ENCODE results near the gene B3GNT3.

B3GNT3 gene

GRCh38 chr19:17794731-17795494, at the start of gene B3GNT3:
B3GNT3 (plus strand) TSS chr19:17795138; CDS start chr19:17807808, 12,670 bp downstream.
- Mint-ChIP-seq H3K27ac (no peak within 1 kb of the TSS), H3K9me3 (no peaks in the 10 kb centered on the region), H3K4me1 (peaks cover 20% of the 10 kb centered on the region), H3K27me3 (peaks cover 9% of the 10 kb centered on the region), H3K4me3 (peak within 1 kb of the TSS; percentile 39), H3K36me3 (no peaks in the 10 kb centered on the region)
- DNase-seq (ENCODE audit: low spot score in 2 of 2) (no peak), ATAC-seq (ENCODE audit: low read depth) (no peak)

DNA sequence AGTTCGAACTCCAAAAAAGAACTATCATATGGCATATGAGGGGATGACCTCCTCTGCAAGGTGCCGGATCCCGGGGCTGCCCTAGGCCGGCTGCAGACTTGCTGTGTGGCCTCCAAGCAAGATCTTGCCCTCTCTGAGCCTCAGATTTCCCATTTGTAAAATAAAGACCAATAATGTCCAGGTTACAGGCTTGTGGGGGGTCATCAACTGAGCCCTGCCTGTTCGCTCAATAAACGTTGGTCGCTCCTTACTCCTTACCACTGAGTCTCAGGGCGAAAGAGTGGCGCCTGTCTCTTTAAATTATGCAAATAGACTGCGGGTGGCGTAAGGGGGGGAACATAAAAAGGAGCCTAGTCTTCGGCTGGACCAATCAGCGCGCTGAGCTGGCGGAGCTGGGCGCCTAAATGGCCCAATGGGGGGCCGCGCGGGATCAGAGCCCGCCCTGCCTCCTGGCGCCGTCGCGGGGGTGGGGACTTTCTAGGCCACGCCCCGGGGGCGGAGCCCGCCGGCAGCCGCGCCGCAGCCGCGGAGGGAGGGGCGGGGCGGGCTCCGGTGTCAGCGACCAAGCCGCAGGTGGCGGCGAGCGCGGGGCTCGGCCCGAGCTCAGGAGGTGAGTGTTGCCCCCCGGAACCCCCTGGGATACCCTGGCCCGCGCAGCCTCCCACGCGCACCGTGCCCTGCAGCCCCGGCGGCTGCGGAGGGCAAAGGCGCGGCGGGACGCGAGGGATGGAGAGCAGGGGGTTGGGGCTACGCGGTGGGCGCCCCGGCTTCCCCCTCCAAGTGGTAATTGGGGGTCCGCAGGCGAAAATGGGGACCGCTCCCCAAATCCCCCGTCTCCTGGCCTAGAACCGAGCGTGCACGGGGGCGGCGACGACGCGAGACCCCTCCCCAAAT, 47.5 kb upstream of the B3GNT3 start:
- no peaks in the 10 kb centered on the region for H3K36me3 Mint-ChIP-seq
- H3K4me3 Mint-ChIP-seq: peak overlapping the region; percentile 96
- H3K27ac Mint-ChIP-seq: peak overlapping the region; percentile 75
- H3K27me3 Mint-ChIP-seq: no peaks in the 10 kb centered on the region
- peak; percentile 82 for ATAC-seq (ENCODE audit: low read depth)
- peak; percentile 97 for DNase-seq (ENCODE audit: low spot score in 2 of 2)
- H3K9me3 Mint-ChIP-seq: no peaks in the 10 kb centered on the region
- H3K4me1 Mint-ChIP-seq: peaks cover 32% of the 10 kb centered on the region

GRCh38 chr19:17748884-17749638, 45.9 kb upstream of the B3GNT3 start:
- no peak for ATAC-seq (ENCODE audit: low read depth)
- no peak for DNase-seq (ENCODE audit: low spot score in 2 of 2)
- Mint-ChIP-seq H3K36me3 (no peaks in the 10 kb centered on the region), H3K27ac (peak overlapping the region; percentile 72), H3K9me3 (no peaks in the 10 kb centered on the region), H3K4me3 (peak overlapping the region; percentile 96), H3K27me3 (no peaks in the 10 kb centered on the region), H3K4me1 (peaks cover 35% of the 10 kb centered on the region)

DNA sequence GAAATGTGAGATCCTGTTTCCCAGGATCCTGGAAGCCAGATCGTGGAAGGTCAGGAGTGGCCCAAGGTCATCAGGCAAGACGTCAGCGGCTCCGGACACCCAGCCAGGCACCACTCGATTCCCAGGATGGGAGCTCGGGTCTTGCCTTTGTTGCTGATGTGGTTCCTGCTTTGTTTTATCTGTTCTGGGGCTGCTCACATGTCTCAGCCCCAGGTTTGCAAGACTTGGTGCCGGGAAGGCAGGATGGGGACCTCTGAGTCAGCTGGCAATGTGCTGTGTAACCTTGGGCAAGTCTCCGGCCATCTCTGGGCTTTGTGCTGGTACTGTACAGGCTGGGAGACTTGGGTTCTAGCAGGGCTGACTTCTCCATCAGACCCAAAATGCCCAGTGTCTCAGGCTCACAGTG, 45.0 kb upstream of the B3GNT3 start:
- ATAC-seq (ENCODE audit: low read depth) (no peak), DNase-seq (ENCODE audit: low spot score in 2 of 2) (no peak)
- H3K27me3 Mint-ChIP-seq: no peaks in the 10 kb centered on the region
- H3K4me1 Mint-ChIP-seq: peaks cover 42% of the 10 kb centered on the region
- H3K9me3 Mint-ChIP-seq: no peaks in the 10 kb centered on the region
- H3K36me3 Mint-ChIP-seq: peaks cover 2% of the 10 kb centered on the region
- H3K4me3 Mint-ChIP-seq: peak overlapping the region; percentile 96
- H3K27ac Mint-ChIP-seq: peak overlapping the region; percentile 97

- Mint-ChIP-seq H3K36me3 (peaks cover 4% of the 10 kb centered on the region), H3K27me3 (no peaks in the 10 kb centered on the region), H3K27ac (peak within 1 kb of the TSS; percentile 97), H3K4me1 (peaks cover 51% of the 10 kb centered on the region), H3K9me3 (no peaks in the 10 kb centered on the region), H3K4me3 (peak within 1 kb of the TSS; percentile 96)
- ATAC-seq (ENCODE audit: low read depth): peak; percentile 67
- peak; percentile 70 to 85 for DNase-seq (ENCODE audit: low spot score in 2 of 2)
Measured at GRCh38 chr19:17751103-17751911, 43.6 kb upstream of the B3GNT3 start, which contains the start of gene FCHO1. FCHO1 (plus strand) TSS chr19:17751477; CDS start chr19:17755165, 3,688 bp downstream.

- H3K4me3 Mint-ChIP-seq: peak overlapping the region; percentile 96
- H3K9me3 Mint-ChIP-seq: no peaks in the 10 kb centered on the region
- DNase-seq (ENCODE audit: low spot score in 2 of 2) (no peak), ATAC-seq (ENCODE audit: low read depth) (no peak)
- no peaks in the 10 kb centered on the region for H3K27me3 Mint-ChIP-seq
- peak overlapping the region; percentile 97 for H3K27ac Mint-ChIP-seq
- H3K4me1 Mint-ChIP-seq: peaks cover 51% of the 10 kb centered on the region
- H3K36me3 Mint-ChIP-seq: peaks cover 4% of the 10 kb centered on the region
Measured at GRCh38 chr19:17751912-17752273, 43.0 kb upstream of the B3GNT3 start.

GRCh38 chr19:17752865-17753639, 41.9 kb upstream of the B3GNT3 start:
- ATAC-seq (ENCODE audit: low read depth) (no peak), DNase-seq (ENCODE audit: low spot score in 2 of 2) (no peak)
- Mint-ChIP-seq H3K27me3 (no peaks in the 10 kb centered on the region), H3K36me3 (peaks cover 8% of the 10 kb centered on the region), H3K9me3 (no peaks in the 10 kb centered on the region), H3K4me3 (peak overlapping the region; percentile 11), H3K27ac (peak overlapping the region; percentile 17), H3K4me1 (peaks cover 52% of the 10 kb centered on the region)

GRCh38 chr19:17753976-17754375, 41.0 kb upstream of the B3GNT3 start:
- H3K27me3 Mint-ChIP-seq: no peaks in the 10 kb centered on the region
- H3K36me3 Mint-ChIP-seq: peaks cover 12% of the 10 kb centered on the region
- no peaks in the 10 kb centered on the region for H3K9me3 Mint-ChIP-seq
- ATAC-seq (ENCODE audit: low read depth) (no peak), DNase-seq (ENCODE audit: low spot score in 2 of 2) (no peak)
- peaks cover 51% of the 10 kb centered on the region for H3K4me1 Mint-ChIP-seq
- peak overlapping the region; percentile 12 for H3K4me3 Mint-ChIP-seq
- H3K27ac Mint-ChIP-seq: peak overlapping the region; percentile 87

DNA sequence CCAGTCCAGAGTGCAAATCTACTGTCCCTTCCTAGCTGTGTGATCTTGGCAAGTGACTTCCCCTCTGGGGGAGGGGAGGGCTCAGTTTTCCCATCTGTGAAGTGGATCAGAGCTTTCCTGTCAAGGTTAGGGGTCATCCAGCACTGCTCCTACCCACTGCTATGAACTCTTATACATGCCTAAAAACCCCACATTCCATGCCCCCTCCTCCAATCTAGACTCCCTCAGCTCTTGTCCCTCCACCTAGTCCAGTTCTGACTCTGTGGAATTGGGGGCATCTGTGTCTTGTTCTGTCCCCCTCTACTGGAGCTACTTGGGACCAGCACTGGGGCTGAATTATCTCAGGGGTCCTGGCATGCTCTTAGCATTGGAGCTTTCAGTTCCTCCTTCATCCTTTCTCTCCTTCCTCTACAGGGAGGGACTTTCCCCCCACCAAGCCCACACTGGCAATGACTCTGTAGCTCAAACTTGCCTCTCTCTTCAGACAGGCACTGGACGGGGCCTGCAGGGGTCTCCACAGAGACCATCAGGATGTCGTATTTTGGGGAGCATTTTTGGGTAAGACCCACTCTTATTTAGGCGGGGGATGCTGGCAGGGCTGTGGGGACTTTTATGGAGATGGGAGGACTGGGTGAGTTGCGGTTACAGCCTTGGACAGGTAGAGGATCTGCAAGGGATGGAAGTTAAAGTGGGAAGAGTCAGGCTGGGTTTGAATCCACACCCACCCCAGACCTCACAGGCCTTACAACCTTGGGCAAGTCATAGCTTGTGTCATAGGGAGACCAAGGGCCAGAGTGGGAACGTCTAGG, 40.1 kb upstream of the B3GNT3 start:
- Mint-ChIP-seq H3K27me3 (no peaks in the 10 kb centered on the region), H3K9me3 (no peaks in the 10 kb centered on the region), H3K4me1 (peaks cover 46% of the 10 kb centered on the region), H3K4me3 (peak overlapping the region; percentile 82), H3K36me3 (peaks cover 17% of the 10 kb centered on the region), H3K27ac (peak overlapping the region; percentile 87)
- ATAC-seq (ENCODE audit: low read depth): peak; percentile 76
- peak in 1 of 2 donors; percentile 71 for DNase-seq (ENCODE audit: low spot score in 2 of 2)

DNA sequence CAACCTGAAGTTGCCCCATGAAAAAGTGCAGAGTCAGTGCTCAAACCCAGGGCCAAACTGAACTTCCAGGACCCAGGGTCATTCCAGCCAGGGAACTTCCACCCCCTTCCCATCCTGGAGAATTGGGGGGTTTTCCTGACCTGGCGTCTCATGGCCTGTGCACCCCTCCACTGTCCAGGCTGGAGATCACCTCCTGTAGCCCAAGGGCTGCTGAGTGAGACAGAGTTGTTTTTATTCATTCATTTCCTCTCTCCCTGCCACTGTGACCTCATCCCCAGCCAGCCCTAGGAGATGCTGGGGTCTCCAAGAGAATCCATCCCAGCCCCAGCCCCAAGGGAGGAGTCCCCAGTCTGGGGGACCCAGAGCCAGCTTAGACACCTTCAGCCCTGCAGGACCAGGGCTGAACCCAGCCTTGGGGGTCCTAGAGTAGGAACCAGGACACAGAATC, 39.5 kb upstream of the B3GNT3 start:
- ATAC-seq (ENCODE audit: low read depth) (no peak), DNase-seq (ENCODE audit: low spot score in 2 of 2) (no peak)
- Mint-ChIP-seq H3K36me3 (peaks cover 19% of the 10 kb centered on the region), H3K9me3 (no peaks in the 10 kb centered on the region), H3K27me3 (no peaks in the 10 kb centered on the region), H3K4me3 (peak overlapping the region; percentile 82), H3K4me1 (peaks cover 50% of the 10 kb centered on the region), H3K27ac (peak overlapping the region; percentile 87)

DNA sequence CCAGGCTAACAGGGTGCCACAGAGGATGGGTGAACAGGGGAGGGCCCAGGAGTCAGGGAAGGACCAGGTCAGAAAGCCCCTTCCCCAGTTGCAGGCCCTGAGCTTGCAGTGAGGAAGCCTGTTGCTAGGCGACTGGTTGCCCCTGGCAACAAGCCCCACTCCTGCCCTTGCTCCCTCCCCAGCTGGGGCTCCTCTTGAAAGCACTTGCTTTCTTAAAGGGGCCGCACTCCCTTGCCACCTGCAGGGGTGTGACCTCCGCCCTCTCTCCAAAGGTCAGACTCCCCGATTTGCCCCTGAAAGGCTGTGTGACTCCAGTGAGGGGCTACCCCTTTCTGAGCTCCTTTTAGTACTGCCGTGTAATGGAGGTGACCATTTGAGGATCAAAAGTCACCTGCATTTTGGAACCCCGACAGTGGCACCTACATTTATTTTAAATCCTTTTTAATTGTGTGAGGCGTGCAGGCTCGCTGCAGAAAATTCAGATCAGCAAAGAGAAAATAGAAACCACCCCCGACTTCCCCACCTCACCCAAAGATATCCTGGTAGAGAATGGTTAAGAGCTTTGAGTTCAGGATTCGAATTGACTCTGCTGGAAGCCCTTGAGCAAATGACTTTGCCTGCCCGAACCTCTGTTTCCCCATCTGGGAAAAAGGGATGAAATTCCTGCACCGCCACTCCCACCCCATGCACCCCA, 38.8 kb upstream of the B3GNT3 start:
- ATAC-seq (ENCODE audit: low read depth) (peak; percentile 10), DNase-seq (ENCODE audit: low spot score in 2 of 2) (peak; percentile 64 to 65)
- Mint-ChIP-seq H3K27ac (peak overlapping the region; percentile 87), H3K4me3 (peak overlapping the region; percentile 59), H3K27me3 (no peaks in the 10 kb centered on the region), H3K9me3 (no peaks in the 10 kb centered on the region), H3K36me3 (peaks cover 23% of the 10 kb centered on the region), H3K4me1 (peaks cover 52% of the 10 kb centered on the region)
